Osteoblast (primary cell): ENCODE measurements around the gene CHRNA4. TPM values are rescaled to one million over a fixed set of nuclear protein-coding genes. Genes with fewer than 3 reads are reported as not detected.

Experiments
- DNase-seq: peaks from one replicate; pipeline ENCODE4 v3.0.0; 2011; ENCODE audit warnings: low spot score, mixed read lengths; ENCODE audit not compliant: insufficient read length; ENCODE audit errors: missing footprints
- H2AFZ ChIP-seq: 2 replicates; pipeline ENCODE4 v1.6.0; 2011; ENCODE audit warnings: mild to moderate bottlenecking, low read length
- H3K27ac ChIP-seq: 2 replicates; pipeline ENCODE4 v1.5.1; 2011; ENCODE audit warnings: mild to moderate bottlenecking, low read depth, low read length, moderate library complexity
- H3K27me3 ChIP-seq: 2 replicates; pipeline ENCODE4 v1.6.0; 2012; ENCODE audit warnings: mild to moderate bottlenecking, control low read depth, inconsistent platforms, low read length, moderate library complexity; ENCODE audit not compliant: insufficient read depth
- H3K36me3 ChIP-seq: 2 replicates; pipeline ENCODE4 v1.5.1; 2011; ENCODE audit warnings: mild to moderate bottlenecking, low read length, control low read depth, moderate library complexity; ENCODE audit not compliant: insufficient read depth
- H3K4me1 ChIP-seq: 2 replicates; pipeline ENCODE4 v1.5.1; 2011; ENCODE audit warnings: mild to moderate bottlenecking, low read length, control low read depth, moderate library complexity; ENCODE audit not compliant: insufficient read depth
- H3K4me2 ChIP-seq: 2 replicates; pipeline ENCODE4 v1.6.0; 2011; ENCODE audit warnings: mild to moderate bottlenecking, low read length; ENCODE audit not compliant: insufficient read depth
- H3K4me3 ChIP-seq: fragments of 200-600 bp; sonication (generic); 3 replicates; pipeline ENCODE4 v1.5.1; 2012; ENCODE audit warnings: mild to moderate bottlenecking, low read length, inconsistent platforms; ENCODE audit not compliant: insufficient read depth
- H3K79me2 ChIP-seq: 2 replicates; pipeline ENCODE4 v1.6.0; 2012; ENCODE audit warnings: mild to moderate bottlenecking, low read length, control low read depth, inconsistent platforms; ENCODE audit not compliant: insufficient read depth
- H3K9me3 ChIP-seq: 2 replicates; pipeline ENCODE4 v1.5.1; 2011; ENCODE audit warnings: low read depth, low read length, control low read depth
- H4K20me1 ChIP-seq: 2 replicates; pipeline ENCODE4 v1.6.0; 2012; ENCODE audit warnings: mild to moderate bottlenecking, low read length, control low read depth; ENCODE audit not compliant: insufficient read depth
- total RNA-seq: library from RNA; depleted of rRNA; stranded (reverse); fragments of >200 nt; gene quantifications from 2 replicates; pipeline ENCODE4 v1.2.3, GENCODE V29; 2012
- TF ChIP-seq, protein P1 (sequence below): IDR thresholded peaks from 2 replicates; pipeline ENCODE4 v1.5.1; 2011; ENCODE audit warnings: mild to moderate bottlenecking, low read depth, low read length, moderate library complexity; ENCODE audit errors: extremely low read depth

The CHRNA4 gene
- total RNA-seq, 1 donor, result not detected

DNA sequence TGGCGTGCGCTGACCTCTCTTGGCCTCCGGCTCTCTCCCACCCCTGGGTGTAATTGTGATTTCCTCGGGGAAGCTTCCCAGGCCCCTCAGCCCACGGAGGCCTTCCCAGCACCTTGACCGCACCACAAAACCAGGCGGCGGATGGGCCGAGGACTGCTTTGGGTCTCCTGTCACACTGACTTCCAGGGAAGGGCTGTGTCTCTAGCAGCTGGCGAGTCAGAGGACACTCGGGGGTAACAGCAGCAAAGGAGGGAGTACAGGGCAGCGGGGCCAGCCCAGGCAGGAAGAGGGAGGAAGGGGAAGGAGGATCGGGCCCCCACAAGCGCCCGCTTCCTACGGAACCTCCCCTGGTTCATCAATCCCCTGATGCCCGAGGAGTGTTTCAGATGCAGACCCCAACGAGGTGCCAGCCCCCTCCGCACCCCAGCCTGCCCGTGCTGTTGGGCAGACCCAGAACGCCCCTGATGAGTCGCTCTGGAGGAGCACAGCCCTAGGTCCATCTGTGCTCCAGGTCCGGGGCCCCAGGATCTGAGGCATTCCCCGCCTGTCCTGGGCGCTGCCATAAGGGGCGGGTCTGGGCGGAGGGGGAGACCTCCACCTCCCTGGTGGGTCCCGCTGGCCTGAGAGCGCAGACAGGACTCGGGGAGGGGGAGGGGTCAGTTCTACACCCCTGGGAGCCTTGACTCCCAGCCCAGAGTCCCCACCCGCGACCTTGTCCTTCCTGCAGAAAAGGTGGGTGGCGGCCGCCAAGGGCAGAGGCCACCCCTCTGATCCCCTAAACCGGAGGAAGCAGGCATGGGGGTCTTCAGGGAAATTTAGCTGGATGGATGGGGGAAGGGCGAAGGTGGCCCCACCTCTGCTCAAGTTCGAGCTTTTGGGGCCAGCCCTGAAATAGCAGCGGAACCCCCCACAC is 956 bp downstream of the CHRNA4 start:
- Histone ChIP-seq H3K27ac (no peak overlapping the region), H4K20me1 (no peaks in the 10 kb centered on the region), H3K79me2 (no peaks in the 10 kb centered on the region), H2AFZ (no peak overlapping the region), H3K4me3 (no peak overlapping the region), H3K4me1 (no peaks in the 10 kb centered on the region), H3K9me3 (no peaks in the 10 kb centered on the region), H3K27me3 (peaks cover 4% of the 10 kb centered on the region), H3K36me3 (no peaks in the 10 kb centered on the region), H3K4me2 (no peak overlapping the region)
- DNase-seq, result no peak
- TF ChIP-seq, protein P1, sequence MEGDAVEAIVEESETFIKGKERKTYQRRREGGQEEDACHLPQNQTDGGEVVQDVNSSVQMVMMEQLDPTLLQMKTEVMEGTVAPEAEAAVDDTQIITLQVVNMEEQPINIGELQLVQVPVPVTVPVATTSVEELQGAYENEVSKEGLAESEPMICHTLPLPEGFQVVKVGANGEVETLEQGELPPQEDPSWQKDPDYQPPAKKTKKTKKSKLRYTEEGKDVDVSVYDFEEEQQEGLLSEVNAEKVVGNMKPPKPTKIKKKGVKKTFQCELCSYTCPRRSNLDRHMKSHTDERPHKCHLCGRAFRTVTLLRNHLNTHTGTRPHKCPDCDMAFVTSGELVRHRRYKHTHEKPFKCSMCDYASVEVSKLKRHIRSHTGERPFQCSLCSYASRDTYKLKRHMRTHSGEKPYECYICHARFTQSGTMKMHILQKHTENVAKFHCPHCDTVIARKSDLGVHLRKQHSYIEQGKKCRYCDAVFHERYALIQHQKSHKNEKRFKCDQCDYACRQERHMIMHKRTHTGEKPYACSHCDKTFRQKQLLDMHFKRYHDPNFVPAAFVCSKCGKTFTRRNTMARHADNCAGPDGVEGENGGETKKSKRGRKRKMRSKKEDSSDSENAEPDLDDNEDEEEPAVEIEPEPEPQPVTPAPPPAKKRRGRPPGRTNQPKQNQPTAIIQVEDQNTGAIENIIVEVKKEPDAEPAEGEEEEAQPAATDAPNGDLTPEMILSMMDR, result no peak

DNA sequence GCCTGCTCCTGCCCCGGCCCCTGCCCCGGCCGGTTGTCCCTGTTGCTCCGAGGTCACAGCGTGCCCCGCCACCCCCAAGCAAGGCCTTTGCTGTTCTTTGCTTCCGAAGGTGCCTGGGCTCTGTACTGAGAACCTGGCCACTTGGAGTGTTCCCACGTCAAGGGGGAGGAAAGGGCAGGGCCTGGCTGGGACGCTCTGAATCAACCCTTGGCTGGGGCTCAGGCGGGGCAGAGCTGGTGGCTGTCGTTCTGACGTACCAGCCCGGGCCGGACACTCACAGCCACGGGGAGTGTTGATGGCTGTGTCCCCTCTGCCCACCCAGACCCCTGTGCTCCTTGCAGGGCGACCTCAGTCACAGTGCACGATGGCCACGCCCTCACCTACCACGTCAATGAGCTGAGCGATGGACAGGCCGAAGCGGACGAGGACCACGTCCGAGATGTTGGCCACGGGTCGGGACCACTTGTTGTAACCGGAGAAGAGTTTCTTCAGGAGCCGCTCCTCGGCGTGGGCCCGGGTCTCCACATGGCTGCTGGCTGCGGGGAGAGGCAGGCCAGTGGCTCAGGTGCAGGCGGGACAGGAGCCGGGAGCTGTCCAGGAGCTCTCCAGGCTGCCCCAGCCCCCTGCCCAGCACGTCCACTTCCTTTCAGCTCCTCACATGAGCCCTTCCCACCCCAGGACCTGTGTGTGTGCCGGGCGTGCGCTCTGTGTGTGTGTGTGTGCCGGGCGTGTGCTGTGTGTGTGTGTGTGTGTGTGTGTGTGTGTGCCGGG is 1.8 kb downstream of the CHRNA4 start:
- H3K4me2 ChIP-seq, result no peak overlapping the region
- no peak for DNase-seq
- no peaks in the 10 kb centered on the region for H4K20me1 ChIP-seq
- H3K9me3 ChIP-seq, result no peaks in the 10 kb centered on the region
- H3K79me2 ChIP-seq, result no peaks in the 10 kb centered on the region
- no peak overlapping the region for H2AFZ ChIP-seq
- H3K36me3 ChIP-seq, result no peaks in the 10 kb centered on the region
- TF ChIP-seq, protein P1, result no peak
- no peak overlapping the region for H3K27ac ChIP-seq
- H3K27me3 ChIP-seq, result peaks cover 4% of the 10 kb centered on the region
- no peak overlapping the region for H3K4me3 ChIP-seq
- no peaks in the 10 kb centered on the region for H3K4me1 ChIP-seq

DNA sequence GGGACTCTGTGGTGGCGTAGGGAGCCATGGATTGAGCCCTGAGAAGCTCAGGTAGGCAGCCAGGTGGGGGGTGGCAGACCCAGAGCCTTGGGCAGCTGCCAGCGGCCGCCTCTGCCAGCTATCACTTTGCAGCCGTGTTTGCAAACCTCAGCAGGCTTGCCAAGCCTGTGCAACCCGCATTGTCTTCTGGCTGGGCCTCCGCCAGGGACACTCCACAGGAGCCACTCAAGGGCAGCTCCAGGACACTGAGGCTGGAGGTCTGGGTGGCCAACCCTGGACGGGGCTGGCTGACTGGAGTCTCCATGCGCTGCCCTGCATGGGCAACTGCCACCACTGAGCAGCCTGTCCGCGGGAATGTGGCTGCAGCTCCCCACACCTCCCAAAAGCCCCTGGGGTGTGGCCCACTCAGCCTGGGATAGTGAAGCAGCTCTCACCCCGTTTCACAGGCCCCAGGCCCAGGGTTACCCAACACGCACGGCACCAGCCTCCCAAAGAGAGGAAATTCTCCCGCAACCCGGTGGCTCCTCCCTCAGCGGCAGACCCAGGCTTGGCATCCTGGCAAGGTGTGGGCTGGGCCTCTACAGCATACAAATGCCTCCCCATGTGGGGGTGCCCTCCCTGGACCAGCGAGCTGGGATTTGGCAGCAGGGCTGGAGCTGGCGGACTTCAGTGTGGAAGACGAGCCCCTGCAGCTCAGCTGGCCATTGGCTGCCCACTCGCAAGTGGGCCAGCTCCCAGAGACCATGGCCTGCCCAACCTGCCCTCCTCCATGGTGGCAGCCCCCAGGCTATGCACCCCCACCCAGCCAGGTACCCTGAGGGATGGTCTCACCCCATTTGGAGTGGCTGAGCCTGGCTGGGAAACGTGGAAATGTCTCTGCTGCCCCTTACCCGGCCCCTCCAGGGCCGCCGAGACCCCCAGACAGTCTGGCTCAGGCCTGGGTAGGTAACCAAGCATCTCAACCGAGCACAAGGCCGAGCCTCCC is 2.9 kb downstream of the CHRNA4 start:
- H3K27ac ChIP-seq, result no peak overlapping the region
- H3K27me3 ChIP-seq, result peaks cover 4% of the 10 kb centered on the region
- no peak for DNase-seq
- H3K79me2 ChIP-seq, result no peaks in the 10 kb centered on the region
- H3K36me3 ChIP-seq, result no peaks in the 10 kb centered on the region
- no peak overlapping the region for H3K4me2 ChIP-seq
- no peaks in the 10 kb centered on the region for H4K20me1 ChIP-seq
- TF ChIP-seq, protein P1, result no peak
- no peak overlapping the region for H3K4me3 ChIP-seq
- H3K9me3 ChIP-seq, result no peaks in the 10 kb centered on the region
- no peaks in the 10 kb centered on the region for H3K4me1 ChIP-seq
- H2AFZ ChIP-seq, result no peak overlapping the region
